Hepatocyte (in vitro differentiated cells): ENCODE results near the gene CCDC187. TPM values are rescaled to one million over a fixed set of nuclear protein-coding genes. Genes with fewer than 3 reads are reported as not detected.

Experiments
- DNase-seq: peaks from one replicate; pipeline ENCODE4 v3.0.0-alpha.2; 2016; ENCODE audit warnings: low spot score
- H2AFZ ChIP-seq: fragments of 200-600 bp; sonication (generic); 2 replicates; pipeline ENCODE4 v1.6.0; 2016; ENCODE audit warnings: antibody characterized with exemption, mild to moderate bottlenecking
- H3K27ac ChIP-seq: fragments of 200-600 bp; sonication (generic); 2 replicates; pipeline ENCODE4 v1.5.1; 2016; ENCODE audit warnings: mild to moderate bottlenecking
- H3K27me3 ChIP-seq: fragments of 200-600 bp; sonication (generic); 2 replicates; pipeline ENCODE4 v1.6.1; 2016
- H3K36me3 ChIP-seq: fragments of 200-600 bp; sonication (generic); replicated peaks from 2 replicates; pipeline ENCODE4 v1.5.1; 2016; ENCODE audit warnings: low read depth; ENCODE audit not compliant: insufficient read depth
- H3K4me1 ChIP-seq: fragments of 200-600 bp; sonication (generic); 2 replicates; pipeline ENCODE4 v1.5.1; 2016; ENCODE audit warnings: mild to moderate bottlenecking, moderate library complexity; ENCODE audit not compliant: insufficient read depth
- H3K4me2 ChIP-seq: fragments of 200-600 bp; sonication (generic); 2 replicates; pipeline ENCODE4 v1.6.0; 2016
- H3K4me3 ChIP-seq: fragments of 200-600 bp; sonication (generic); 2 replicates; pipeline ENCODE4 v1.5.1; 2016; ENCODE audit warnings: mild to moderate bottlenecking
- H3K79me2 ChIP-seq: fragments of 200-600 bp; sonication (generic); 2 replicates; pipeline ENCODE4 v1.6.0; 2017; ENCODE audit warnings: mild to moderate bottlenecking
- H3K9me2 ChIP-seq: fragments of 200-600 bp; sonication (generic); replicated peaks from 2 replicates; pipeline ENCODE4 v1.6.0; 2017; ENCODE audit warnings: mild to moderate bottlenecking; ENCODE audit not compliant: insufficient read depth
- H3K9me3 ChIP-seq: fragments of 200-600 bp; sonication (generic); 2 replicates; pipeline ENCODE4 v1.5.1; 2016; ENCODE audit warnings: low read depth, mild to moderate bottlenecking
- H4K20me1 ChIP-seq: fragments of 200-600 bp; sonication (generic); 2 replicates; pipeline ENCODE4 v1.6.0; 2016; ENCODE audit warnings: mild to moderate bottlenecking; ENCODE audit not compliant: insufficient read depth, poor library complexity, severe bottlenecking
- CTCF ChIP-seq: fragments of 200-600 bp; sonication (generic); IDR thresholded peaks from 2 replicates; pipeline ENCODE4 v1.5.1; 2016; ENCODE audit warnings: antibody characterized with exemption, mild to moderate bottlenecking; ENCODE audit not compliant: poor library complexity
- EZH2 ChIP-seq: fragments of 200-600 bp; sonication (generic); IDR thresholded peaks from 2 replicates; pipeline ENCODE4 v1.6.1; 2016; ENCODE audit warnings: antibody characterized with exemption, mild to moderate bottlenecking, borderline replicate concordance
- EZH2phosphoT487 ChIP-seq: fragments of 200-600 bp; sonication (generic); IDR thresholded peaks from one replicate; pipeline ENCODE4 v1.6.1; 2018; ENCODE audit warnings: antibody characterized with exemption, mild to moderate bottlenecking, low read depth, moderate library complexity; ENCODE audit not compliant: unreplicated experiment, severe bottlenecking
- WGBS: methylation state at CpG from one replicate; pipeline ENCODE4 v1.1.6; 2016; ENCODE audit warnings: low lambda C conversion rate; ENCODE audit errors: missing lambda C conversion rate; 5-methylcytosine and 5-hydroxymethylcytosine counted together
- polyA plus RNA-seq: library from polyadenylated mRNA; unstranded; fragments of >200 nt; fragmentation: Nextera tagmentation; extraction: Ambion mirVana; gene quantifications from 2 replicates; pipeline ENCODE4 v1.2.1, GENCODE V29; 2016
- total RNA-seq: library from RNA; depleted of rRNA; stranded (reverse); fragments of >200 nt; gene quantifications from 2 replicates; pipeline ENCODE4 v1.2.3, GENCODE V29; 2014

The CCDC187 gene
- total and polyA plus RNA-seq, 2 experiments from 2014 or later, result 0.60 to 0.75 TPM

DNA sequence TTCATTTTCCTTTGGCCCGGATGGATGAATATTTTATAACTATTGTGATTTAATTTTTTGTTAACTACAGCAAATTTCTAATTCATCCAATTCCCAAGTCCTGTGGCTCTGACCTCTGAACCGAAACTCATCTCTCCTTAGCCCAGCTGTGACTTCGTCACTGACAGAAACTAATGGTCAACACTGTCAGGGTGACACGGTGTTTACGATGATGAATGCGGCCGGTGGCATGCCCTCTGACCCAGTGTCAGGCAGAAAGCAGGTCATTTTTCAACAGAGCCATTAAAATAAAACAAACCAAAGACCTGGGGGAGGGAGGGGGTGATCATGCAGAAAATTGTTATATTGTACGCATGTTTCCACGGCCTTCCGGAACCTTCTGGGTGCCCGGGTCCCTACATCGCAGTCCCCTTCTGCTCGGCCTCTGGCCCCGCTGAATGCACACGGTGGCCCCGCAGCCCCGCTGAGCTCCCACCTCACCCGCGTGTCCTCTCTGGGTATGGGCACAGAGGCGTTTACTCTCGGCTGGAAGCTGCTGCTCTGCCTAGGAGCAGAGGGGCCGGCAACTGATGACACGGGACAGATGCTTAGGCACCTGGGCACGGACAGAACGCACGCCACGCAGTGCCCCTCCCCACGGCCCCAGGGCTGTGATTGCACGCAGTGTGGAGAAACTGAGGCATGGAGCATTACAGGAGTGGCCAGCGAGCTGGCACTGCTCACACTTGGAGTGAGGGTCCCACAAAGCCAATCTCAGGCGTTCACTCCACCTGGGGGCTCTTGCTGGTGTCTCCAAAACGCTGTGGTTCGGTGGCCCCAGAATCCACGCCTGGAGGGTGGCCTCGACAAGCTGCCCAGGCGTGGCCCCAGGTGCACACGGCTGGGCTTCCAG lies 8.1 kb downstream of the CCDC187 start:
- WGBS, result 72% methylated on average over 34 of the region's 37 CpGs

DNA sequence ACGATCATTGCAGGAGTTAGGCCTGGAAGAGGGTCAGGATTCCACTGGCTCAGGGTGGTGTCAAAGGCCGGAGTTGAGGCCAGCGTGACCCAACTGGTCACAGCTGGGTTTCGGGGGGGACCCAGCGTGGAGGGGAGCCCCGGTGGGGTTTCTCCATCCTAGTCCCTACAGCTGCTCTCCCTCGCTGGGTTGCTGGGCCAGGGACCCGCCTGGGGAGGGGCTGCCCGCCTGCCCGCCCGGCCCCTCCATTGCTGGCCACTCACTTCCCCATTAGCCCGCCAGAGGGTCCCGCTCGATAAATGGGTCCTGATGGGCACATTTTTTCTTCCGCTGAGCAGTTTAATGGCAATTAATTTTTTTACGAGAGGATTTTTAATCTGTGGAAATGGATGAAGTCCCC lies 8.8 kb downstream of the CCDC187 start:
- H2AFZ ChIP-seq, result no peak overlapping the region
- H3K36me3 ChIP-seq, result no peaks in the 10 kb centered on the region
- peaks cover 3% of the 10 kb centered on the region for H3K4me1 ChIP-seq
- H4K20me1 ChIP-seq, result no peaks in the 10 kb centered on the region
- no peaks in the 10 kb centered on the region for H3K9me2 ChIP-seq
- H3K79me2 ChIP-seq, result no peaks in the 10 kb centered on the region
- WGBS, result 90% methylated on average over 16 of the region's 16 CpGs
- H3K27me3 ChIP-seq, result no peaks in the 10 kb centered on the region
- H3K4me3 ChIP-seq, result no peak overlapping the region
- no peak overlapping the region for H3K4me2 ChIP-seq
- H3K9me3 ChIP-seq, result no peaks in the 10 kb centered on the region
- H3K27ac ChIP-seq, result no peak overlapping the region
- no peak for TF ChIP-seq EZH2phosphoT487
- TF ChIP-seq CTCF, result no peak
- TF ChIP-seq EZH2, result no peak
- no peak for DNase-seq

More for the DNA sequence above, 8.1 kb downstream of the CCDC187 start:
- no peaks in the 10 kb centered on the region for H3K27me3 ChIP-seq
- H3K9me3 ChIP-seq, result no peaks in the 10 kb centered on the region
- no peak overlapping the region for H3K4me2 ChIP-seq
- no peak overlapping the region for H2AFZ ChIP-seq
- no peaks in the 10 kb centered on the region for H3K79me2 ChIP-seq
- H4K20me1 ChIP-seq, result no peaks in the 10 kb centered on the region
- no peak for DNase-seq
- no peak overlapping the region for H3K27ac ChIP-seq
- H3K9me2 ChIP-seq, result no peaks in the 10 kb centered on the region
- no peak overlapping the region for H3K4me3 ChIP-seq
- no peak for TF ChIP-seq CTCF
- H3K36me3 ChIP-seq, result no peaks in the 10 kb centered on the region
- H3K4me1 ChIP-seq, result peaks cover 3% of the 10 kb centered on the region

DNA sequence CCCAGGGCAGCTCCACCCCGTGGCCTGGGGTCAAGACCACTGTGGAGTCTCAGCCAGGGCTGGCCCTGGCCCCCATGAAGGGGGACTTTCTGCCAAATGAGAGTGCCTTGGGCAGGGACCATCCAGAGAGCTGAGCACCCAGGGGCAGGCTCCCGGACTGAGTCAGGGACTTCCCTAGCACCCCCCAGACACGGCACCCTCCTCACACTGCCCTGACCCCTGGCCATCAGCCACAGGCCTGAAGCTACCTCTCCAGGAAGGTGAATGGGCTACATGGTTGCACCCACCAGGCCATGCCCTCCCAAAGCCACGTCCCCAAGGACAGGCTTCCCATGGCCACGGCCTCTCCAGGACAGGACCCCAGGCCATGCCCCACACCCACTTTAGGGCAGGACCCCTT lies 9.5 kb downstream of the CCDC187 start:
- no peaks in the 10 kb centered on the region for H3K36me3 ChIP-seq
- no peak for TF ChIP-seq EZH2phosphoT487
- no peak for TF ChIP-seq CTCF
- no peak for TF ChIP-seq EZH2
- H2AFZ ChIP-seq, result no peak overlapping the region
- H3K79me2 ChIP-seq, result no peaks in the 10 kb centered on the region
- WGBS, result 90% methylated on average over 5 of the region's 5 CpGs
- no peaks in the 10 kb centered on the region for H4K20me1 ChIP-seq
- no peak overlapping the region for H3K4me2 ChIP-seq
- DNase-seq, result no peak
- no peak overlapping the region for H3K4me3 ChIP-seq
- H3K9me2 ChIP-seq, result no peaks in the 10 kb centered on the region
- no peaks in the 10 kb centered on the region for H3K27me3 ChIP-seq
- peaks cover 3% of the 10 kb centered on the region for H3K4me1 ChIP-seq
- H3K9me3 ChIP-seq, result no peaks in the 10 kb centered on the region
- H3K27ac ChIP-seq, result no peak overlapping the region
